SJSA1 (cell line): ENCODE results near the gene PADI6. TPM values are rescaled to one million over a fixed set of nuclear protein-coding genes. Genes with fewer than 3 reads are reported as not detected.

Source experiments
- DNase-seq, 2 experiments: peaks; one replicate each; pipeline ENCODE4 v3.0.0-alpha.2; 2015 to 2020; ENCODE audit warnings: low spot score in 2 of 2, low read depth in 1 of 2
- H3K27ac ChIP-seq: fragments of 250-450 bp; sonication (Bioruptor Pico); 2 replicates; pipeline ENCODE4 v1.5.1; 2020; ENCODE audit warnings: mild to moderate bottlenecking, moderate library complexity
- H3K27me3 ChIP-seq: fragments of 250-450 bp; sonication (Bioruptor Pico); replicated peaks from 2 replicates; pipeline ENCODE4 v1.5.1; 2020; ENCODE audit warnings: mild to moderate bottlenecking, moderate library complexity
- H3K36me3 ChIP-seq: fragments of 250-450 bp; sonication (Bioruptor Pico); 2 replicates; pipeline ENCODE4 v1.5.1; 2020; ENCODE audit warnings: mild to moderate bottlenecking
- H3K4me1 ChIP-seq: fragments of 250-450 bp; sonication (Bioruptor Pico); replicated peaks from 2 replicates; pipeline ENCODE4 v1.6.1; 2021; ENCODE audit warnings: mild to moderate bottlenecking
- H3K4me3 ChIP-seq: fragments of 250-450 bp; sonication (Bioruptor Pico); 2 replicates; pipeline ENCODE4 v1.5.1; 2020; ENCODE audit warnings: mild to moderate bottlenecking
- H3K9me3 ChIP-seq: fragments of 250-450 bp; sonication (Bioruptor Pico); replicated peaks from 2 replicates; pipeline ENCODE4 v1.5.1; 2020; ENCODE audit warnings: mild to moderate bottlenecking
- total RNA-seq: library from RNA; depleted of rRNA; stranded (reverse); fragments of >200 nt; shearing (Covaris generic); gene quantifications from 2 replicates; pipeline ENCODE4 v1.2.3, GENCODE V29; 2014; rRNA removed

PADI6 gene
- total RNA-seq, 1 experiment from 2014 or later, result not detected

- DNase-seq, result peak; percentile 62 to 77
- Histone ChIP-seq H3K36me3 (peaks cover 36% of the 10 kb centered on the region), H3K27ac (peak within 1 kb of the TSS; percentile 88), H3K4me1 (peaks cover 44% of the 10 kb centered on the region), H3K4me3 (peak within 1 kb of the TSS; percentile 99), H3K9me3 (peaks cover 6% of the 10 kb centered on the region), H3K27me3 (no peaks in the 10 kb centered on the region)
Measured at GRCh38 chr1:17439250-17440073, 67.5 kb downstream of the PADI6 start, which contains the start of gene RCC2. RCC2 (minus strand) TSS chr1:17439677; CDS start chr1:17438514, 1,163 bp downstream.

GRCh38 chr1:17440074-17440826 is 68.3 kb downstream of the PADI6 start:
- peak overlapping the region; percentile 99 for H3K4me3 ChIP-seq
- no peak for DNase-seq
- H3K36me3 ChIP-seq, result peaks cover 28% of the 10 kb centered on the region
- peaks cover 6% of the 10 kb centered on the region for H3K9me3 ChIP-seq
- no peaks in the 10 kb centered on the region for H3K27me3 ChIP-seq
- no peak overlapping the region for H3K27ac ChIP-seq
- peaks cover 44% of the 10 kb centered on the region for H3K4me1 ChIP-seq

GRCh38 chr1:17440827-17441168 is 68.8 kb downstream of the PADI6 start:
- no peak overlapping the region for H3K4me3 ChIP-seq
- peaks cover 44% of the 10 kb centered on the region for H3K4me1 ChIP-seq
- peaks cover 24% of the 10 kb centered on the region for H3K36me3 ChIP-seq
- H3K9me3 ChIP-seq, result peaks cover 6% of the 10 kb centered on the region
- no peak overlapping the region; the same call in 1 of the 2 replicates for H3K27ac ChIP-seq
- DNase-seq, result no peak
- no peaks in the 10 kb centered on the region for H3K27me3 ChIP-seq

- H3K4me3 ChIP-seq, result no peak overlapping the region
- peak in 1 of 2 experiments; percentile 28 for DNase-seq
- peak overlapping the region; percentile 14; the same call in 1 of the 2 replicates for H3K27ac ChIP-seq
- H3K9me3 ChIP-seq, result peaks cover 6% of the 10 kb centered on the region
- H3K27me3 ChIP-seq, result no peaks in the 10 kb centered on the region
- peaks cover 44% of the 10 kb centered on the region for H3K4me1 ChIP-seq
- peaks cover 18% of the 10 kb centered on the region for H3K36me3 ChIP-seq
Measured at GRCh38 chr1:17441265-17441992, 69.4 kb downstream of the PADI6 start.

DNA sequence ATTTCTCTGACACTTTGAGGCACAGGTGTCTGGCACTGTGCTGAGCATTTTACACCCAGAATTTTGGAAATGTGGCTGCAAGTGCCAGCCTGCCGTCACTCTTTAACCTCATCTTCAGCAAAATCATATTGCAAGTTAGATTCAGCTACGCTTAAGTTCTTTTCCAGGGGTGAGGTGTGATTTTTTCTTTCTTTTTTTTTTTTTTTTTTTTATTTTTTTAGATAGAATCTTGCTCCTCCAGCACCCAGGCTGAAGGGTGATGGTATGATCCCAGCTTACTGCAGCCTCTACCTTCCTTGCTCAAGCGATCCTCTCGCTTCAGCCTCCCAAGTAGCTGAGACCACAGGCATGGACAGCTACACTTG is 70.0 kb downstream of the PADI6 start:
- peaks cover 6% of the 10 kb centered on the region for H3K9me3 ChIP-seq
- no peak overlapping the region for H3K4me3 ChIP-seq
- no peak for DNase-seq
- peaks cover 38% of the 10 kb centered on the region for H3K4me1 ChIP-seq
- peaks cover 12% of the 10 kb centered on the region for H3K36me3 ChIP-seq
- H3K27ac ChIP-seq, result no peak overlapping the region
- no peaks in the 10 kb centered on the region for H3K27me3 ChIP-seq

- peaks cover 35% of the 10 kb centered on the region for H3K4me1 ChIP-seq
- peaks cover 6% of the 10 kb centered on the region for H3K9me3 ChIP-seq
- 0 out of 2 replicates have a peak overlapping the region, but pooled peaks have one; percentile 11 for H3K27ac ChIP-seq
- H3K4me3 ChIP-seq, result no peak overlapping the region
- peaks cover 7% of the 10 kb centered on the region for H3K36me3 ChIP-seq
- DNase-seq, result no peak
- H3K27me3 ChIP-seq, result no peaks in the 10 kb centered on the region
Measured at GRCh38 chr1:17442841-17443240, 70.8 kb downstream of the PADI6 start.

GRCh38 chr1:17447501-17447992 is 75.6 kb downstream of the PADI6 start:
- no peaks in the 10 kb centered on the region for H3K36me3 ChIP-seq
- no peak for DNase-seq
- no peaks in the 10 kb centered on the region for H3K27me3 ChIP-seq
- H3K4me1 ChIP-seq, result peaks cover 13% of the 10 kb centered on the region
- H3K4me3 ChIP-seq, result no peak overlapping the region
- H3K9me3 ChIP-seq, result no peaks in the 10 kb centered on the region
- H3K27ac ChIP-seq, result no peak overlapping the region

Other genes with a start within 250 kb of the PADI6 start
- 0.34 and 1.5 TPM in 2 replicates for gene PADI1, start 167.1 kb upstream of the PADI6 start, total RNA-seq
- 1.0 and 3.6 TPM in 2 replicates for gene PADI3, start 123.1 kb upstream of the PADI6 start, total RNA-seq
- gene PADI4, start 64.0 kb upstream of the PADI6 start, total RNA-seq, result not detected in 2 replicates
- gene RCC2, start 67.5 kb downstream of the PADI6 start, total RNA-seq, result 98.5 and 106 TPM in 2 replicates
- 12.8 and 13.6 TPM in 2 replicates for gene ARHGEF10L, start 167.5 kb downstream of the PADI6 start, total RNA-seq